MG63 (cell line): ENCODE data around the gene VWA5B1. TPM values are rescaled to one million over a fixed set of nuclear protein-coding genes. Genes with fewer than 3 reads are reported as not detected.

Source experiments
- DNase-seq: peaks from one replicate; pipeline ENCODE4 v3.0.0-alpha.2; 2020
- H3K27me3 ChIP-seq: fragments of 250-450 bp; sonication (Bioruptor Pico); 2 replicates; pipeline ENCODE4 v1.5.1; 2020; ENCODE audit warnings: mild to moderate bottlenecking, moderate library complexity
- H3K36me3 ChIP-seq: fragments of 250-450 bp; sonication (Bioruptor Pico); 2 replicates; pipeline ENCODE4 v1.5.1; 2020; ENCODE audit warnings: mild to moderate bottlenecking, moderate library complexity
- H3K4me3 ChIP-seq: fragments of 250-450 bp; sonication (Bioruptor Pico); 2 replicates; pipeline ENCODE4 v1.5.1; 2020; ENCODE audit warnings: mild to moderate bottlenecking, moderate library complexity
- H3K9me3 ChIP-seq: fragments of 250-450 bp; sonication (Bioruptor Pico); 2 replicates; pipeline ENCODE4 v1.5.1; 2020; ENCODE audit warnings: mild to moderate bottlenecking, moderate library complexity
- total RNA-seq: library from RNA; depleted of rRNA; stranded (reverse); fragments of >200 nt; shearing (Covaris generic); gene quantifications from 2 replicates; pipeline ENCODE4 v1.2.3, GENCODE V29; 2014; ENCODE audit warnings: low replicate concordance

The VWA5B1 gene
- total RNA-seq, 1 experiment from 2014 or later: not detected

- Histone ChIP-seq H3K27me3 (no peaks in the 10 kb centered on the region), H3K4me3 (no peak overlapping the region), H3K9me3 (no peaks in the 10 kb centered on the region), H3K36me3 (no peaks in the 10 kb centered on the region)
- DNase-seq: no peak
These were observed 21.6 kb downstream of the VWA5B1 start for GRCh38 chr1:20312310-20312709.

DNA sequence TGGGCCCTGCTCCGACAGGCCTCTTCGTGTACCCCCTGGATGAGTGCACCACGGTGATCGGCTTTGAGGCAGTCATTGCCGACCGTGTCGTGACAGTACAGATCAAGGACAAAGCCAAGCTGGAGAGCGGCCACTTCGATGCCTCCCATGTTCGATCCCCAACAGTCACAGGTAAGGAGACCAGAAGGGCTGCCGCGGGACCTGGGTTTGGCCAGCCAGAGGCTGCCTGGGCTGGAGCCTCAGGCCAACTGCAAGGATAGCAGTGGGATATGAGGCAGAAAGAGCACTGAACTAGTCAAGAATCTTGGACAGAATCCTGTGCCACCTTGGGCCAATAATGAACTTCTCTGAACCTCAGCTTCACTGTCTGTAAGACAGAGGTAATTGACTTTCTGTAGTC lies 22.1 kb downstream of the VWA5B1 start:
- H3K4me3 ChIP-seq: no peak overlapping the region
- H3K36me3 ChIP-seq: no peaks in the 10 kb centered on the region
- H3K27me3 ChIP-seq: no peaks in the 10 kb centered on the region
- no peaks in the 10 kb centered on the region for H3K9me3 ChIP-seq
- no peak for DNase-seq

DNA sequence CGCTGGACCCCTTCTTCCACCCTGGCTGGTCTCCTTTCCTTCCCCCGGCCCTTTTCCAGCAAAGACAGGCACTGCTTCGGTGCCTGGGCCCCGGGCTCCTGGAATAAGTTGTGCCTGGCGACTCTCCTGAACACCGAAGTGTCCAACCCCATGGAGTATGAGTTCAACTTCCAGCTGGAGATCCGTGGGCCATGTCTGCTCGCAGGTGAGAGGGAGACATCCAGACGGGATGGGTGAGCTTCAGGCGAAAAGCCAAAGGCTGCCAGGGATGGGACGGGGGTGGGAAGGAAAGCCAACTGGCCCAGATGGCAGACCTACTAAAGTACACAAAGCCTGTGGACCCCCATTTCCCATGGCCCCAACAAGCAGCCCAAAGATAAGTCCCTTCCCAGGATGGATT lies 26.8 kb downstream of the VWA5B1 start:
- no peaks in the 10 kb centered on the region for H3K9me3 ChIP-seq
- no peaks in the 10 kb centered on the region for H3K36me3 ChIP-seq
- DNase-seq: no peak
- H3K27me3 ChIP-seq: no peaks in the 10 kb centered on the region
- H3K4me3 ChIP-seq: no peak overlapping the region

GRCh38 chr1:20318521-20318920 lies 27.8 kb downstream of the VWA5B1 start:
- no peaks in the 10 kb centered on the region for H3K36me3 ChIP-seq
- no peaks in the 10 kb centered on the region for H3K27me3 ChIP-seq
- no peak overlapping the region for H3K4me3 ChIP-seq
- no peaks in the 10 kb centered on the region for H3K9me3 ChIP-seq
- DNase-seq: no peak

DNA sequence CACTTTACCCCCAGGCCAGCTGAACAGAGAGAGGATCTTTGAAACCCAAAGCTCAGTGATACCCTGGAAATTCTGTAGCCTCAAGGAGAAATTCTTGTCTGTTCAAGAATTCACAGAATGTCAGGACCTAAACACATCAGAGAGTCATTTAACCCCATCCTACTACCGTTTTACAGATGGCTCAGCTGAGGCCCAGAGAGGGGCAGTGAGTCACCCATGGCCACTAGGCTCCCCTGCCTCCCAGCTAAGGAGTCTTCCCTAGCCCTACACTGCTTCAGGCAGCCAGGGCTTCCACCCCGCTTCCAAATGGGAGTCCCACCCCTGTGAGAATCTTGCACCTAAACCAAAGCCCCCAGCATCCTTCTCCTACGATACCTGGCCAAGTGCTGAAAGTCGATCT lies 28.3 kb downstream of the VWA5B1 start:
- H3K36me3 ChIP-seq: no peaks in the 10 kb centered on the region
- H3K4me3 ChIP-seq: no peak overlapping the region
- H3K27me3 ChIP-seq: no peaks in the 10 kb centered on the region
- no peak for DNase-seq
- H3K9me3 ChIP-seq: no peaks in the 10 kb centered on the region

GRCh38 chr1:20319456-20320220 lies 29.0 kb downstream of the VWA5B1 start:
- no peak for DNase-seq
- no peak overlapping the region for H3K4me3 ChIP-seq
- no peaks in the 10 kb centered on the region for H3K9me3 ChIP-seq
- H3K36me3 ChIP-seq: no peaks in the 10 kb centered on the region
- no peaks in the 10 kb centered on the region for H3K27me3 ChIP-seq

DNA sequence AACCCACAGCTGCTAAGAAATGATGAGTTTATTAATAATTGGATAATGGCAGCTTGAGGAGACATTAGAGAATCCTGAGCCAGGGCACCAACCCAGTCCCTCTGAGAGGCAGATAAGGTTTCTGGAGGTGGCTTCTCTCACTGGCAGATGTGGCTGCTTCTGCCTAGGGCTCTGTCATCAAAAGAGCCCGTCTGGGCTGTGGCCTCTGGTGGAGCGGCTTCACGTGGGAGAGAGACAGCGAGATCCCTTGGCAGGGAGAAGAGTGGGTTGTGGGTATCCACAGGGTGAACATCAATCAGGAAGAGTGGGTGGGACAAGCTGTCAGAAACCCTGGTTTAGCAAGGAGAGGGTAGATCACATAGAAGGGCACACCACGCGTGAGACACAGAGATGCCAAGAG lies 30.0 kb downstream of the VWA5B1 start:
- H3K4me3 ChIP-seq: no peak overlapping the region
- no peak for DNase-seq
- no peaks in the 10 kb centered on the region for H3K9me3 ChIP-seq
- H3K36me3 ChIP-seq: no peaks in the 10 kb centered on the region
- H3K27me3 ChIP-seq: no peaks in the 10 kb centered on the region

DNA sequence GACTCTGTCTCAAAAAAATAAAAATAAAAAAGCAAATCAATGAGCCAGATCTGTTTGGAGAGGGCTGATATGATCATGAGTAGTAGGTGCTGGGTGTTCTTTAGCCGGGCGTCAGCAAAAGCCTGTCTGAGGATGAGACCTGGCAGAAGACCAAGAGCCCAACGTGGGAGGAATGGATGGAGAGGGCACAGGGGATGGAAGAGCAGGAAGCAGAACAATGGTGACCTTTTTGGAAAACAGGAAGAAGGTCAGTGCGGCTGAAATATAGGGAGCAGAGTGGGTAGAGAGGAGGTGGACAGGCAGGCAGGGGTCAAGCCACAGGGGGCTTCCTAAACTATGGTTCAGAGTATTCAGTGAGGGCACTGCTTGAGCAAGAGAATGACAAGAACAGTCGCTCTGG lies 30.9 kb downstream of the VWA5B1 start:
- DNase-seq: no peak
- H3K36me3 ChIP-seq: no peaks in the 10 kb centered on the region
- no peaks in the 10 kb centered on the region for H3K27me3 ChIP-seq
- no peaks in the 10 kb centered on the region for H3K9me3 ChIP-seq
- no peak overlapping the region for H3K4me3 ChIP-seq

DNA sequence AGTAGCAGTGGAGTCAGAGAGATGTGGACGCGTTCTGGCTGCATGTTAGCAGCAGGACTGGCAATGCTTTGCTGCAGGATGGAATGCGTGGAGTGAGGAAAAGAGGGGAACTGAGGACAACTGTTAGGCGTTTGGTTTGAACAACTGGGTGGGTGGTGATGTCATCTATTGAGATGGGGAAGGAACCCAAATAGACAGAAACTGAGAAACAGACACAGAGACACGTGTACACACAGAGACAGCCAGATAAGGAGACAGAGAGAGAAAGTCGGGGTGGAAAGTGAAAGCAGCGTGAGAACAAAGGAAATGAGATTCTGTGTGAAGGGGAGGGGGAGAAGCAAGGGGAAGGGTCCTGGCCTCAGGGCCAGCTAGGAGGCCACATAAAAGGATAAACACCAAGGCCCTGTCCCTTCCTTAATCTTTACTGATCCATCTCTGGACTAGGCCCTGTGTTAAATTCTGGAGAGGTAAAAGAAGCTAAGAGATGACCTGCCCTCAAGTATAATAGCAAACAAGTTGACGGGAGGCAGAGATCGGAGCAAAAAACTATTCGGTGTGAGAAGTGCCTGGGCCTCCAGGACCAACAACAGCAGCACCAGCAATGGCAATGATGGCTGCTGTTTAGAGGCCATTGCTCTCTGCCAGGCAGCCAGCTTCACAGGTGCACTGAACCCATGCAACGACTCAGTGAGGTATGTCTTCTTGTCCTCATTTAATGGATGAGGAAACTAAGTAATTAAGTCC lies 31.6 kb downstream of the VWA5B1 start:
- H3K36me3 ChIP-seq: no peaks in the 10 kb centered on the region
- H3K9me3 ChIP-seq: no peaks in the 10 kb centered on the region
- H3K27me3 ChIP-seq: no peaks in the 10 kb centered on the region
- no peak overlapping the region for H3K4me3 ChIP-seq
- no peak for DNase-seq

DNA sequence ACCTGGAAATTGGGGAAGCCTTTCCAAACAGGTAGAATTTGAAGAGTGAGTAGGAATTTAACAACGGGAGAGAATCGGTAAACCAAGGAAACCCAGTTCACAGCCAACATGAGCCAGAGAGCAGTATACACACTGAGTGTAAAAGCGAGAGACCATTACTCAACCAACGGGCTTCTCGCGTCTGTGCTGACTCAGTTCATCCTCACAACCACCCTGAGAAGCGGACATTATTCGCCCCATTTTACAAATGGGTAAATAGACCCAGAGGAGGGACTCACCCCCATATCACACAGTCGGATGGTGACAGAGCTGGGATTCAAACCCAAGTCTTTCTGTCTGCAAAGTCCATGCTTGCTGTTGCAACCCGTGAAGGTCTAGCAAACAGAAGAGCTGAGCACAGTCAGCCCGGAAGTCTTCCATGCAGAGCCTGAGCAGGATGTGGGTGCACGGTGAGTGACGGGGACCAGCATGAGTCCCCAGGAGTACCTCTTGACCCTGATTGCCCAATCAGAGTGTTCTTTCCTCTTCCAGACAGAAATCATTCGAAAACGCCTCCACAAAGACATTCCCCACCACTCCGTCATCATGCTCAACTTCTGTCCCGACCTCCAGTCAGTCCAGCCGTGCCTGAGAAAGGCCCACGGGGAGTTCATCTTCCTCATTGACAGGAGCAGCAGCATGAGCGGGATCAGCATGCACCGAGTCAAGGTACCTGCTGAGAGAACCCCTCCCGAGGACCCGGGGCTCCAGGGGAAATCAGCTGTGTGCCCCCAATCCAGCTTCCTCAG lies 32.3 kb downstream of the VWA5B1 start:
- Histone ChIP-seq H3K36me3 (no peaks in the 10 kb centered on the region), H3K27me3 (no peaks in the 10 kb centered on the region), H3K4me3 (no peak overlapping the region), H3K9me3 (no peaks in the 10 kb centered on the region)
- DNase-seq: no peak

- H3K9me3 ChIP-seq: no peaks in the 10 kb centered on the region
- DNase-seq: no peak
- H3K27me3 ChIP-seq: no peaks in the 10 kb centered on the region
- H3K4me3 ChIP-seq: no peak overlapping the region
- H3K36me3 ChIP-seq: no peaks in the 10 kb centered on the region
These were observed 32.9 kb downstream of the VWA5B1 start for GRCh38 chr1:20323613-20323920.

GRCh38 chr1:20324704-20325406 lies 34.2 kb downstream of the VWA5B1 start:
- Histone ChIP-seq H3K36me3 (no peaks in the 10 kb centered on the region), H3K27me3 (no peaks in the 10 kb centered on the region)
- DNase-seq: no peak

GRCh38 chr1:20325407-20325843 lies 34.8 kb downstream of the VWA5B1 start:
- H3K36me3 ChIP-seq: no peaks in the 10 kb centered on the region
- no peaks in the 10 kb centered on the region for H3K27me3 ChIP-seq
- no peak overlapping the region for H3K4me3 ChIP-seq
- no peaks in the 10 kb centered on the region for H3K9me3 ChIP-seq
- DNase-seq: no peak

More at GRCh38 chr1:20324704-20325406, 34.2 kb downstream of the VWA5B1 start:
- H3K4me3 ChIP-seq: no peak overlapping the region
- H3K9me3 ChIP-seq: no peaks in the 10 kb centered on the region

DNA sequence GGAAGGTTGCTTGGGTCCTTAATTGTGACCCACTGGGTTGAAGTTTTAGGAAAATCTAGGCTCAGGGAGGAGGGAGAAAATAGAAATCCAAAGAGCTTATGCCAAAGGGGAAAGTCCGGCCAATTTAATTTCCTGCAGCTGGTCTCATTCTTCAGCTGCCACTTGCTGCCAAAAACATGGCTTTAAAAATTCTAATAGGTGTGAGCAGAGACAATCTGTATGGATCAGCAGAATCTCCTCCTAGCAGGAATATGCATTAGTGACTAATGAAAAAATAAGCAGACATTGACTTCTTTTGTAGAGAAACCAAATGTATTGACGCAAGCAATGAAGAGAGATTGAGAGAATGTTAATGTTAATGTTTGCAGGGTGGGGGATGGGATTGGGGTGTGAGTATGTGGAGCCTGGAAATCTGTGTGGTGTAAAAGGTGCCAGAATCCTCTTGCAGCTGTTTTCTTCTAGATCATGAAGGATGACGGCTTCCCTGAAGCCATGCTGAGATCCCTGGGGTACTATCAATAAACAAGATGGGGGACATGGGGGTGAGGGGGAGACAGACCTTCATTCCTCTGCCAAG lies 35.3 kb downstream of the VWA5B1 start:
- DNase-seq: peak; percentile 32
- no peaks in the 10 kb centered on the region for H3K27me3 ChIP-seq
- H3K4me3 ChIP-seq: no peak overlapping the region
- H3K9me3 ChIP-seq: no peaks in the 10 kb centered on the region
- H3K36me3 ChIP-seq: no peaks in the 10 kb centered on the region

DNA sequence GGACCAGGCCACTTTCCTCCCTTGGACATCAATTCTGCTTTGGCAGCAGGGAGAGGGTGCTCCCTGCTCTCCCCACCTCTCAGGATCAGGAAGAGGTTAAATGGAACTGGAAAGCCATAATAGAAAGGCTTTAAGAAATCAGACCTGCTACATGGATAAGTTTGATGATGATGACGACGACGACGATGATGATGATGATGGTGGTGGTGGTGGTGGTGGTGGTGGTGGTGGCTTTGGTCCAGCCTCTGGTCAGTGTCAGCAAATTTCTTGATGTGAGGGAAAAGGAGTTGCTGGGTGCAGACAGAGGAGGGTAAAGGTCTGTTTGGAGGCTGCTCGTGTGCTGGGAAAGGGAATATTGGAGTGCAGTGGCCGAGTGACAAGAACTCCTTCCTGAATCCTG lies 36.8 kb downstream of the VWA5B1 start:
- no peak overlapping the region for H3K4me3 ChIP-seq
- H3K9me3 ChIP-seq: no peaks in the 10 kb centered on the region
- no peak for DNase-seq
- H3K36me3 ChIP-seq: no peaks in the 10 kb centered on the region
- no peaks in the 10 kb centered on the region for H3K27me3 ChIP-seq

DNA sequence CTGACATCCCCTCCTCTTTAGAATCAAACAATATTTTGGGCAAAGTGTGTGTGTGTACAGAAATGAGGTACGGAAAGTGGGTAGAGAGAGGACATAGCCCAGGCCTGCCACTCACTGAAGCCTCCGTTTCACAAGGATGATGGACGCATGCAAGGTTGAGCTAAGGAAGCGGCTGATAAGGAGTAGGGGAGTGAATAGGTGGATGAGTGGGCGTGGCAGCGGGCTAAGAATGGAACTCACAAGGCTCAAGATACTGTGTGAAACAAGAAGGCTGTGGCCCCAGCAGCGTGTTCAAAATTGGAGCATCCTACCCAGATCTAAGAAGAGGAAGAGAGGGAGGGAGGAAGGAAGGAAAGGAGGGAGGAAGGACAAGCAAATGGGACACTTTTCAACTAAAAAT lies 37.5 kb downstream of the VWA5B1 start:
- Histone ChIP-seq H3K36me3 (no peaks in the 10 kb centered on the region), H3K9me3 (no peaks in the 10 kb centered on the region), H3K4me3 (no peak overlapping the region), H3K27me3 (no peaks in the 10 kb centered on the region)
- no peak for DNase-seq
